IPS-NIHi7 (cell line): ENCODE results near the gene POU6F2.

Experiments used
- DNase-seq: peaks from one replicate; pipeline ENCODE4 v3.0.0; 2012; ENCODE audit warnings: mixed read lengths; ENCODE audit errors: extremely low spot score

The POU6F2 gene

DNA sequence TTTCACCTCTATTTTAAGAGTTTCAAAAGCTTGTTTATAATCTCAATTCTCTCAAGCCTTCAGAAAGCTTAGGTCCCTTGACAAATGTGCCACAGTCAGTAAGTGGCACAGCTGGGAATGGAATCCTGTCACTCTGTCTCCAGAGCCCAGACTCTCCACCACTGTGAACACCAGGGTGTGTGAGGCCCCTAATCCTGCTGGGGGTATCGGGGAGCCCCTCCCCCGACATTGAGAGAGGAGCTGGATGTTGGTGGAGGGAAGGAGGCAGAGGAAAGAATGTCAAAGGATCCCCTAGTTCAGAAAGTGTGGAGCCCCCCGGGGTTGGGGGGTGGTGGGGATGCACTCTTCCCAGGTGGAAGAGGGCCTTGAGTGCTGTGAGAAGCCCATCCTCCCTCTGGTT is 454.7 kb downstream of the POU6F2 start:
- no peak for DNase-seq

DNA sequence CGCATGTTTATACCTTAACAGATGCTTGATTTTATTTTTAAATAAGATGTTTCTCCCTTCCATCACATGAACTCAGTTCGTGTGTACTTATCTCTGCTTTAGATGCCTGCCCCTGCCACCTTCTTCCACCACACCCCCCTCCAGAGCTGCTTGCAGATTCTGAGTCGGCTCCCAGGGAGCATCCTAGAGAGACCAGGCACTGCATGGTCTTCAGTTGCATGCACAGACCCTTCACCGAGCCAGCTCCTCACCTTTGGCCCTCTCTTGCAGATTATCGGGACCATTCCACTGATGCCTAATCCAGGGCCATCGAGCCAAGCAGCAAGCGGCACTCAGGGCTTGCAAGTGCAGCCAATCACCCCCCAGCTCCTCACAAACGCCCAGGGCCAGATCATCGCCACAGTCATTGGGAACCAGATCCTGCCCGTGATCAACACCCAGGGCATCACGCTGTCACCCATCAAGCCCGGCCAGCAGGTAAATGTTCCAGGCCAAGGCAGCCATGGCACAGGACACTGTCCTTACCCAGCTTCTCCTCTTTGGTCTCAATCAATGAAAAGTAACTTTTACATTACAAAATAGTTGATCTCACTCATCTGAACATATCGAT is 455.2 kb downstream of the POU6F2 start:
- no peak for DNase-seq

DNA sequence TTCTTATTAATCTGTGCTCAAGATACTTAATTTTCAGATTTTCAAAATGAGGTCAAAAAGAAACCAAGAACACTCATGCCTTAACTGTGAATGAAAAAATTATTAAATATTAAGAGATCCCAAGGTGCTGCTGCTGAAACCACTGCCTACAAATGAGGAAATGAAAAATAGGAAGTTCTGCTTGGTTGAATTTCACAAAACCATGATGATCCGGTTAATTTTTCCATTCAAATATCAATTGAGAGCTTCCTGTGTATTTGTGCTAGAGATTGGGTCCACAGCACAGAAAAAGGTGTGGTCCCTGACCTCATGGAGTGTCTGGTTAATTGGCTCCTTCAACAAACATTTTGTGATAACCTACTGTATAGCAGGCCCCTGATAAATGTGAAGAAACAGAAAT is 455.8 kb downstream of the POU6F2 start:
- no peak for DNase-seq

DNA sequence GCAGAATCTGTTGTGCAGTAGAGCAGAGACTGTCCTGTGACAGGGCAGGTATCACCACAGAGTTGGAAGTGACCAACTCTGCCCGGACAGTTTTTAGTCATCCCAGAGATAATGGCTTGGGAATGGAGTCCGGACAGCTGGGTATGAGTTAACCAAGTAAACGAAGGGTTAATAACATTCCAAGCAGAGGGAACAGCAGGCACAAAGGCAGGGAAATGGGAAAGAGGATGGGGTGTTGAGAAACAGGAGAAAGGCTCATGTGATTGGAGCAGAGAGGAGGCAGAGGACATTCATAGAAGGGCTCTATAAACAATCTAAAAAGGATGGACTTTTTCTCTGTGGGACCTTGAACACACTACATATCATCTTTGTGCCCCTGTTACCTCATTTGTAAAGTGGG is 456.3 kb downstream of the POU6F2 start:
- DNase-seq, result peak; percentile 21

DNA sequence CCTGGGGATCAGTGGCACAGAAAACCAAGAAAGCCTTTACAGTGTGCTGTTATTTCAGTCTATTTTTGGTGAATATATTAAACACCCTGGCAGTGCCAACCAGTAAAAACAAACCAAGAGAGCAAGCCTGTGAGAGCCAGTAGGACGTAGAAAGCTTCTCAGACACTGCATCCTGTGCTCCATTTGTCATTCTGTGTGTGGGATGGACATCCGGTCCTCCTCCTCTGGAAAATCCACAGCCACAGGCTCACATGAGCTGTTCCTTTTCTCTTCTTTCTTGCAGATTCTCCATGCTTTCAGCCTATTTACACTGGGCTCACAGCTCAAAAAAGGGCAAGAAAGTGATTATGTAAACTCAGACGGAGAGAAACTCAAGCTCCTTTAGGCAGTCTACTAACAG is 468.8 kb downstream of the POU6F2 start:
- no peak for DNase-seq

DNA sequence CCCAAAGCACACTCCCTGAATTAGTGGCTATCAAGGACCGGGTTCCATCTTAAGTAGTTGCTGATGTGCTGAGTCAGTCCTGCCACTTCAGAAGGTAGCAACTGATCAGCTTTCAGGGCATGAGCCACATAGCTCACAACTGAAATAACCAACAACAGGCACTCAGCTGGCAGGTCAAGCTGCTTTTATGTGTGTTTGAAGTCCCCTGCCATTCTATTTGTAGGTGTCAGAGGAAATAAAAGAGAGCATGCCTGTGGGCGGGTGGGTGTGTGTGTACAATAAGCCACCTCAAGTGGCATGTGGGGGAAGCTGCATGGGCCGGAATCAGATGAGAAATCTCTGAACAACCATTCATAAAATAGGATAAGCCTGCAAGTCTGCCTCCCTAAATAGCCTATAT is 474.2 kb downstream of the POU6F2 start:
- DNase-seq, result no peak

DNA sequence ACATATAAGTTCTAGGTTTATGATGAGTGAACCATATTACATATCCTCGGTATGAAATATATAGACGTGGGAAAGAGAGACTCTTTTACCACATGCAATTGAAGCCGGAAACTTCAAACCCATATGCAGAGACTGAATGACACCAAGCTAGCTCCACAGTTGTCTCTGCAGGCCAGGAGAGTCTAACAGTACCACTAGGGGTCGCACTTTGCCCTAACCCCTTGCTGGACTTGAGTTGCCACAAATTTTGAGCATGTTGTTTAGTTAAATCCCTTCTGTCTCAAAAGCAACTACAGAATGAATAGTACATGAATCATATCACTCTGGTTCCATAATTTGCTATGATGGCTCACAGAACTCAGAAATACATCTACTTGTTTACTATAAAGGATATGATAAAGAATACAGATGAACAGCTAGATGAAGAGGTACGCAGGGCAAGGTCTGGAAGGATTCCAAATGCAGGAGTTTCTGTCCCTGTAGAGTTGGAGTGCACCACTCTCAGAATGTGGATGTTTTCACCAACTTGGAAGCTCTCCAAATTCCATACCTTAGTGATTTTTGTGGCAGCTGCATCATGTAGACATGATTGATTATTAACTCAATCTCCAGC is 476.1 kb downstream of the POU6F2 start:
- DNase-seq, result peak; percentile 76

DNA sequence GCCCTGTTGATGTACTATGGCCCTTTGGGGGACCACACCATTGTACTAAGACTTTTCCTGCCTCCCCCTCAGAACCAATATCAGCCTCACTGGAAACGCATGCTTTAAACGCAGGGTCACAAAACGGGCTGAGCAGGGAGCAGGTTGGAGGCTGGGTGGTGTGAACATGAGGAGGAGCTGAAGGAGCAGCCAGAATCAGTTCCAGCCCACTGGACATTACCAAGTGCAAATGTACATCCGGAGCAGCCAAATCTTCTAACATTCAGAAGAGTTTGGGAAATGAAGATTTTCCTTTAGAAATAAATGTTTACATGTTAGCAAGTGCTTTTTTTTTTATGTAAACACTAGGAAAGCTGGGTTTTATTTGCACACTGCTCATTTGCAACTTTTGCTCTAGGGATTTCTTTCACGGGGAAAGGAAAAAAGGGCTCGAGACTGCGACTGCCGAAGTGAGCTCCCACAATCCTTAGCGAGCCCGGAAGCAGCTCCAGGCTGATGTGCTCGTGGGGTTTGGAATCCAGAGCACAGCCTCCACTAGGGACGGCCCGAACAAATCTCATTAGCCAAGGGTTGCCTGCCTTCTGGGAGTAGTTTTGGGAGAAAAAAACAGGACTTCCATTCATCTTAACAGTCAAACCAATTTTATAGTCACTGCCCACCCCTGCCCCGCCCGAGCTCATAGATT is 480.5 kb downstream of the POU6F2 start:
- DNase-seq, result no peak

DNA sequence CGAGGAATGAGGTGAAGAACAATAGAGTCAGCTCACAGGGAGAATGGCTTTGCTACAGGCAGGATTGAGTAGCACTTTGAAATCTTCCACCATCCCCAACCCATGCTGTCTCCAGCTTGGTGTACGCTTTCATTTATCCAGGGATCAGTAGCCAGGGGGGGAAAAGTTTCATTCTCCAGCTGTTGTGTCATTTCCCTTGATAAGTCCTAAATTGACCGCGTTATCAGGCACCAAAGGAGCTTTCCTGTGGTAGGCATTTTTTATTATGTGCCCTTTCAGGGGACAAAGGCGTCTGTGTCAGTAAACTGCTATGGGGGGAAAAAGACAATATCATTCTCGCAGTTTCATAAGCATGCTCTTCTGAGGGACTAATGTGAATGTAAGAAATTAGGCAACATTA is 481.9 kb downstream of the POU6F2 start:
- no peak for DNase-seq

DNA sequence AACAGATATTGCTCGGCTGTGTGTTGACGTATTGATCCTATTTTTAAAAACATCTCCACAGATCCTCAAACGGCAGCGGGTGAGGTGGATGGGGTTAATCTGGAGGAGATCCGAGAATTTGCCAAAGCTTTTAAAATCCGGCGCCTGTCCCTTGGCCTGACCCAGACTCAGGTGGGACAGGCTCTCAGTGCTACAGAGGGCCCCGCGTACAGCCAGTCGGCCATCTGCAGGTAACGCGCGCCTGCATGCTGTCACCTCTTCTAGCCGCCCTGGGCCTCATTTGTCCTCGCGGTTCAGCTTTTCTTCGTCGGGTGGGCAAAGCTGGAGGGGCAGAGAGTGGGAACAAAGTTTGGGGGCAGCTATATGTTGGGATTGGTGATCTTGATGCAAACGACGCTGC is 482.8 kb downstream of the POU6F2 start:
- DNase-seq, result no peak

DNA sequence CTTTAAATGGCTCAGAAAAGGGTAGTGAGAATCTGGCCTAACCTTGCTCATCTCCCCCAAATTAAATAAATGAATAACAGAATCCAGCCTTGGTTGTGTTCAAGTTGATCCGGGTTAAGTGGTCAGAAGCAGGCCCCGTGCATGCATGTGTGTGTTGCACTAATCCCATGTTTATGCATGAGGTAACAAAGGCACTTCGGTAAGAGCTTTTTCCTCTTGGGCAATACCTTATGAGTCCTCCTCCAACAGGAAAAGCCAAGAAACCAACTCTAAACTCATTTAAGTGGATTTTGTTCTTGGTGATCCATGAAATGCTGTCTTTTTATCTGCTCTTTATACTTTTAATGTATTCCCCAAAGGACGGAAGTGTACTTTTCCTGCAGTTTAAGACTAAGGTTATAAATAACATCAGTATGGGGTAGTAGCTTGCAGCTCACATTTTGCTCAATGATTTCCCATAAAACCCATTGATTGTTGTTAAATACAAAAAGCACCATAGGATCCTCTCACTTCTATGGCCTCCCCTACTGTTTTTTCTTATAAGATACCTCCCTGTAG is 483.6 kb downstream of the POU6F2 start:
- no peak for DNase-seq

DNA sequence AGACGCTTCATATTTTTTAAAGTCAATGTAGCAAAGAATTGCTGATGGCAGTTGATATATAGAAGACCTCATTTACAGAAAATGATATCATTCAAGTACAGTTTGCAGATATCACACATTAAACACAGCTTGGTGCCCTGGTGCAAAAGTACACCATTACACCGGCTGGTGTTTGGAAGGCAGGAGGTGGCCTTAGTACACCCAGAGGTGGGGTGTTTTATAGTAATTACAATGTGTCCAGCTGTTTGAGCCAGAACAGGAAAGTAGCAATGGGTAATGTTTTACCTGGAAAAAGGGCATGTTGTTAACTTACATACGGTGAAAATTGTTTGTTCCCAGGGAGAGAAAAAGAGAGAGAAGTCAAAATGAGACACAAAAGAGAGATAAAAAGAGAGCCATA is 485.5 kb downstream of the POU6F2 start:
- no peak for DNase-seq

DNA sequence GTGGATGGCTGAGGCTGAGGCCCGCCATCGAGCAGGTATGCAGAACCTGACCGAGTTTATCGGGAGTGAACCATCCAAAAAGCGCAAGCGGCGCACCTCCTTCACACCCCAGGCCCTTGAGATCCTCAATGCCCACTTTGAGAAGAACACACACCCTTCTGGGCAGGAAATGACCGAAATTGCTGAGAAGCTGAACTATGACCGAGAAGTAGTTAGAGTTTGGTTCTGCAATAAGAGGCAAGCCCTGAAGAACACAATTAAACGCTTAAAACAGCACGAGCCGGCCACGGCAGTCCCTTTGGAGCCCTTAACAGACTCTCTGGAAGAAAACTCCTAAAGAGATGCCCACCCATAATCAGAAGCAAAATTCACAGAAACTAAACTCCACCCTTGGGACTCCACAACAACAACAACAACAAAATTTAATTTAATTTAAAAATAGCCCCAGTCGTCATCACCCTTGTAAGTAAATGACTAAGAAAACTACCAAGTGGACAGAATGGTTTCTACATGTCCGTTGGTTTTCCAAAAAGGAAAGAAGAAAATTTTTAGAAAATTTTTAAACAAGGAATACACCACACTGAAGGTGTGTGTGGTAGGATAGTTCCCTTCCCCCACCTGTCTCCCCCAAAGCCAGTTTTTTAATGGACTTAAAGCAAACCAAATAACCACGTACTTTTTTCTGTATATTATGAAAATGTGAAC is 486.8 kb downstream of the POU6F2 start:
- DNase-seq, result no peak

DNA sequence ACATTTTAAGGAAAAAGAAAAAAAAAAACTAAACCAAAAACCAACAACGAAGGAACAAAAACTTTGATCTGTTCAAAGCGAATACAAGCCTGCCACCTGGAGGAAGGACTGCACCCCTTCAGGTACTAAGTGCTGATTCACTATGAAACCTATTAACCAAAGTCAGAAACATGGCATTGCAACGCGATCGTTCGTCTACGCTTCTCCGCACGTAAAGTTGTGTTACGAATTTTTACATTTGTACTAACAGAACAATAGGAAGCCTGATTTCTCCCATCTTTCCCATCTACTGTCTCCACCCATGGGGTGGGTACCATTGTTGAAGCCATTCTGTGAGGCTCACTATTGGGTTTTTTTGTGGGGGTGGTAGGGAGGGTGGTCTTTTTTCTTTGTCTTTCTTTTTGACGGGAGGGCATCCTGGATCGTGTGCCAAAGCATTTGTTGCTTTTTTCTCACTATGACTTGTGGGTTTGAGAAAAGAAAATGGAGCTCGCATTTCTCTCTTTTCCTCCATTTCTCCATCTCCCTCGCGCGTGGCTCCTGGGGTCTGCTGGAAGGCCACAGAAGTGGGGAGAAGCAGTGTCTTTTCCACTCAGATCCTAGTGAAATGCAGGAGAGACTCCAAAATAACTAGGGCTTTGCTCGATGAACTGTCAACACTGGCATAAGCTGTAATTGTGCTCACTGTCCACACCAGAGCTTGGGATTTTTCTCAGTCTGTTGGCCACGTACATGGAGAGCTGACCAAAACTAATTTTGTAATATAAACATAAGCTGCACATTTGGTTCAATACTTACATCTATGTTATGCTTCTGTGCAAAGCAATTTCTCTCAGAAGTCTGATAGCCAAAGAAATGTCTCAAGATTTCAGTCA is 487.6 kb downstream of the POU6F2 start:
- peak; percentile 69 for DNase-seq

DNA sequence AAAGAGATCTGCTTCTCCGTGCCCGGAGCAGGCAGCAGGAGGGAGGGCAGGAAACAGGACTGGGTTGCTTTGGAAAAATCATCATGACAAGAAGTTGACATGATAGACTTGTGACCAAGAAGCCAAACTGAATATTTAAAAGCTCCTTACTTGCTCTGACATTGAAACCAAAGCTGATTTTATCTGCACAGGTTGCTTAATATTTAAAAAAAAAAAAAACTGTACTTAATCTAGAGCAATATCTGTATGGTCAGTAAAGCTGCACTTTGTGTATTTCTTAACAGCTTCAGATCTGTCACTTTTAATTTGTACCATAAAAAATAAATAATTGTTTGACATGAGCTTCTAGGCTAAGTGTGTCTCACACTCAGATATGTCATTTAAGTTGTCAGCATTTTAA is 490.6 kb downstream of the POU6F2 start:
- no peak for DNase-seq

DNA sequence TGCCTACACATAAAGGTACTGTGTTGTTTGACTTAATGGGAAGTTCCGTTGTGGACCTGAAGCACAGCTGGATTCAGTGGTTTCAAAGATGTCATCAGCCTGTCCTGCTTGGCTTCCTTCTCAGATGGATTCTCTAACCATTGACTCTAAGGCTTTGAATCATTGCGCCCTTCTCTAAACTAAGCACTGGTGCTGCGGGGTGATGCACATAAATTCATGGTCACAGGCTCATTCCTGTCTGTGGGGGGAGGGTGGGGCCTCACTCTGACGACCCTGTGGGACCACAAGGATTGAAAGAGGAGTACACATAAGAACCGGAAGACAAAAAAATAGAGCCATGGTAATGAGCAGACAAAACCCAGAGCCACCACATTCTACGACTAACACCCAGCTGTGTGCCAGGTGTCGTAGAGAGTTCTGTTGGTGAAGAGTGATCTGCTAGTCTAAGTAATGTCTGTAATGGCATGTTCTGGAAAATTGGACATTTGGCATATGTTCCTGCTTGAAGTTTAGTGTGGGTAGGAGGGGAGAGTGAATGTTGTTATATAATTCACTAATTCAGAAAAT is 491.2 kb downstream of the POU6F2 start:
- DNase-seq, result no peak

DNA sequence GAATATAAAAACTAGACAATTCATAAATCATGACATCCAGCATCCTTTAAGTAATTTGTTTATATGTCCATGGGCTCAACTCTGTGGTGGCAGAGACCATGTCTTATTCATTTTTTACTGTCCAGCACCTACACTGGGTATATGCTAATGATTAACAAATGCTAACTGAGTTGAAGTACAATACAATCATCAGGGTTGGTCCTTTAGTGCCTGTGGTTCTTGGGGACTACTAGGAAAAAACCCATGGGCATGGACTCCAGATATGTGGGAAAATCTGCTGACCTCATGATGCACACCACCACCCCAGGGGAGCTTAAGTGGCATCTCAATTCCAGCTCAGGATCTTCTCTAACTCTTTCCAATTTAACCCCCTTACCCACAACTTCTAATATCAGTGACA is 503.2 kb downstream of the POU6F2 start:
- no peak for DNase-seq

DNA sequence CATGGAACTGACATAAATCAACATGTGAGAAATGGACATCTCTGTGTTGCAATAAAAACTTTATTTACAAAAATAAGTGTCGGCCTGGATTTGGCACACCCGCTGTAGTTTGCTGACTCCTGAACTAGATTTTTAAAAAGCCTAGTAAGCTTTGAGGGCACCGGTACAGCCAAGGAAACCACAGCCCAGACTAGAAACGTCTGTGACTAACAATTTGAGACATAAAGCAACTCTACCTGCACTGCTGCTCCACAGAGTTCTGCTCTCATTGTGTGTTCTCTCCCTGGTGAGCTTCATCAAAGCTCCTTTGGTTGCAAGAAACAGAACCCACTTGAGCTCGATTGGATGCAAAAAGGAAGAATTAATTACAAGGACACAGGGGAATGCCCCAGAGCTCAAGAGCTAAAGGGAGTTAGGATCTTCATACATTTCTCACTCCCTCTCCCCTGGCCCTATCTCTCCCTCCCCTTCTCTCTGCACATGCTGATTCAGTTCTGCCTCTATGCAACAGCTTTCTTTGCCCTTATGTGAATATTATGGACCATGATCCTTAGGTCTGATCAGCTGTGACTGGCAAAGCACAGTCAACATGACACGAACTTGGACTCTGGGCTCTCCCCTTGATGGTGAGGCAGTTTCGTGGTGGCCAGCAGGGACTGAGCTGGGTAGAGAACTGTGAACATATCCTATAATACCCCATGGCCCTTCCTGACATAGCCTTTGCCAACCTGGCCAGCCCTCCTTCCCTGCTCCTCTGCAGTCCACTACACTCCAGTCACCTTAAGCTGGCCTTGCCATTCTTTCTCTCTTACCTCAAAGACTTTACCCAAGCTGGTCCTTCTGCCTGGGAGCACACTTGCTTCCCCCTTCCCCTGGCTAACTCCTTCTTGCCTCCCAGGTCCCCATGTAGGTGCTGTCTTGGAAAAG is 511.0 kb downstream of the POU6F2 start:
- DNase-seq, result no peak

DNA sequence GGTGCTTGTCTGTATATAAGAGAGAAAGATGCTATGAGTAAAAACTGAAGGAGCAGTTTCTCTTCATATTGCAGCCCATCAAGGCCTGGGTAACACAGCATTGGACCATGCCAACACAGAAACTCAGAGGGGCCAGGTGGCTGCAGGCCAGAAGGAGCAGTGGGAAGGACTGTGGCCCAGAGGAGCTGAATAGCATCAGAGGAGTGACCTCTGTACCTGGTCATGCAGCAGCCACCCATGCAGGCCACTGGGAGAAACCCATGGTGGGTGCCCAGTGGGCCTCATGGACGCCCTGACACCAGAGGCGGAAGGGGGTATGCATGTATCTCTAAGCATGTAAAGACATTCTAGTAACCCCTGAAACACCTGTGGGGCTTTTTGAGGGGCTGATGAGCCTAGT is 512.6 kb downstream of the POU6F2 start:
- DNase-seq, result no peak

DNA sequence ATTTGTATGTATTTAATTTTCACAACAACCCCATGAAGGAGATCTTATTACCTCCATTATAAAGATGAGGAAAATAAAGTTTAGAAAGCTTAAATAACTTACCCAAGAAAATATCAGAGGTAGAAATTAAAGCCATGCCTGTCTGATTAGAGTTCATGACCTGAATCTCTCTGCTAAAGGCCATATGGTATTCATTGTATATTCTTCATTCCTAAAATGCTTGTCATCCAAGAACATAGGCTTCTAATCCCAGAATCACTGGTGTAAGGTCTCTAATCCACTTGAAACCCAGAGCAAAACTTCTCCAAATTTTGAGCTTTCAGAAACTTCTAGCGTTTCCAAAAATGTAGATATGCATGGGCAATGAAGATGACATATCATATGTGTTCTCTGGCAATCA is 516.2 kb downstream of the POU6F2 start:
- DNase-seq, result no peak
